Thoracic aorta (tissue), 2 donors: ENCODE measurements around the gene ADCY3. TPM values are rescaled to one million over a fixed set of nuclear protein-coding genes. Genes with fewer than 3 reads are reported as not detected.

Experiments
- ATAC-seq: fragments of 150-250 bp; one replicate; pipeline ENCODE4 v1.8.0; 2017; ENCODE audit warnings: low read depth; ENCODE audit not compliant: insufficient number of reproducible peaks, low FRiP score
- DNase-seq: peaks from one replicate; pipeline ENCODE4 v3.0.0-alpha.2; 2020; ENCODE audit warnings: low spot score
- H3K27ac ChIP-seq, 2 donors: fragments of 200-600 bp; sonication (generic); 1 replicate in 1 of 2; 2 replicates in 1 of 2; pipeline ENCODE4 v1.5.1; 2016; ENCODE audit warnings: mild to moderate bottlenecking in 2 of 2, moderate library complexity in 2 of 2
- H3K27me3 ChIP-seq: fragments of 200-600 bp; sonication (generic); replicated peaks from 2 replicates; pipeline ENCODE4 v1.6.0; 2016; ENCODE audit warnings: mild to moderate bottlenecking; ENCODE audit not compliant: insufficient read depth
- H3K36me3 ChIP-seq: fragments of 200-600 bp; sonication (generic); one replicate; pipeline ENCODE4 v1.5.1; 2016
- H3K4me1 ChIP-seq, 2 donors: fragments of 200-600 bp; sonication (generic); 1 replicate in 1 of 2; 2 replicates in 1 of 2; pipeline versions ENCODE4 v1.5.1 to v1.6.0; 2016; ENCODE audit warnings: low read depth in 2 of 2, mild to moderate bottlenecking in 1 of 2; ENCODE audit not compliant: control insufficient read depth in 1 of 2
- H3K4me3 ChIP-seq: fragments of 200-600 bp; sonication (generic); 2 replicates; pipeline ENCODE4 v1.5.1; 2016; ENCODE audit warnings: mild to moderate bottlenecking
- H3K9me3 ChIP-seq: fragments of 200-600 bp; sonication (generic); 2 replicates; pipeline ENCODE4 v1.5.1; 2016
- CTCF ChIP-seq: fragments of 200-600 bp; sonication (generic); IDR thresholded peaks from one replicate; pipeline ENCODE4 v1.5.1; 2019; ENCODE audit warnings: antibody characterized with exemption
- total RNA-seq, 2 donors: library from RNA; depleted of rRNA; stranded (reverse); fragments of >200 nt; gene quantifications; one replicate each; pipeline versions ENCODE4 v1.1.0 to v1.2.3, GENCODE V29; 2016

ADCY3 gene
- total RNA-seq, 2 donors from 2014 or later = 51.9 to 78.9 TPM

- Histone ChIP-seq H3K4me3 (no peak overlapping the region), H3K27ac (no peak overlapping the region), H3K9me3 (no peaks in the 10 kb centered on the region), H3K27me3 (no peaks in the 10 kb centered on the region), H3K36me3 (no peaks in the 10 kb centered on the region), H3K4me1 (peaks cover 0 to 10% of the 10 kb centered on the region in 2 donors)
- TF ChIP-seq CTCF = no peak
- DNase-seq (no peak), ATAC-seq (no peak)
Measured at GRCh38 chr2:24910245-24910644, 9.8 kb downstream of the ADCY3 start.

- Histone ChIP-seq H3K4me3 (no peak overlapping the region), H3K4me1 (peaks cover 0 to 9% of the 10 kb centered on the region in 2 donors), H3K27ac (no peak overlapping the region), H3K36me3 (no peaks in the 10 kb centered on the region), H3K9me3 (no peaks in the 10 kb centered on the region), H3K27me3 (no peaks in the 10 kb centered on the region)
- ATAC-seq (no peak), DNase-seq (no peak)
- no peak for TF ChIP-seq CTCF
Measured at GRCh38 chr2:24909555-24910177, 10.4 kb downstream of the ADCY3 start.

- no peaks in the 10 kb centered on the region for H3K27me3 ChIP-seq
Measured at GRCh38 chr2:24908461-24908901, 11.6 kb downstream of the ADCY3 start.

GRCh38 chr2:24907116-24907515, 12.9 kb downstream of the ADCY3 start:
- Histone ChIP-seq H3K36me3 (peaks cover 3% of the 10 kb centered on the region), H3K4me1 (no peaks in the 10 kb centered on the region), H3K27me3 (no peaks in the 10 kb centered on the region), H3K9me3 (no peaks in the 10 kb centered on the region), H3K27ac (no peak overlapping the region), H3K4me3 (no peak overlapping the region)
- ATAC-seq = no peak
- no peak for DNase-seq
- TF ChIP-seq CTCF = no peak

More at GRCh38 chr2:24908461-24908901, 11.6 kb downstream of the ADCY3 start:
- DNase-seq (no peak), ATAC-seq (no peak)
- no peak for TF ChIP-seq CTCF
- Histone ChIP-seq H3K4me3 (no peak overlapping the region), H3K9me3 (no peaks in the 10 kb centered on the region), H3K36me3 (peaks cover 3% of the 10 kb centered on the region), H3K4me1 (peaks cover 0 to 1% of the 10 kb centered on the region in 2 donors), H3K27ac (no peak overlapping the region)

- ATAC-seq = no peak
- DNase-seq = no peak
- no peaks in the 10 kb centered on the region for H3K9me3 ChIP-seq
- no peak overlapping the region for H3K4me3 ChIP-seq
- H3K27ac ChIP-seq = no peak overlapping the region
- no peaks in the 10 kb centered on the region for H3K27me3 ChIP-seq
- no peaks in the 10 kb centered on the region for H3K4me1 ChIP-seq
- TF ChIP-seq CTCF = no peak
- peaks cover 3% of the 10 kb centered on the region for H3K36me3 ChIP-seq
Measured at GRCh38 chr2:24906466-24906865, 13.6 kb downstream of the ADCY3 start.
